ENCODE results near the gene SLC35E4. TPM values are rescaled to one million over a fixed set of nuclear protein-coding genes. Genes with fewer than 3 reads are reported as not detected.
A peak's percentile ranks its signal among the peaks of the same experiment; 100 is the strongest.

Gene SLC35E4
- total RNA-seq, 4 donors from 2014 or later = 1.7 to 9.9 (median 7.3) TPM

GRCh38 chr22:30603801-30604200 is 31.8 kb upstream of the SLC35E4 start:
- no peaks in the 10 kb centered on the region for H3K36me3 ChIP-seq
- DNase-seq = no peak
- TF ChIP-seq POLR2A (IDR thresholded peaks at IDR 0.05) = no peak
- TF ChIP-seq, protein P1, sequence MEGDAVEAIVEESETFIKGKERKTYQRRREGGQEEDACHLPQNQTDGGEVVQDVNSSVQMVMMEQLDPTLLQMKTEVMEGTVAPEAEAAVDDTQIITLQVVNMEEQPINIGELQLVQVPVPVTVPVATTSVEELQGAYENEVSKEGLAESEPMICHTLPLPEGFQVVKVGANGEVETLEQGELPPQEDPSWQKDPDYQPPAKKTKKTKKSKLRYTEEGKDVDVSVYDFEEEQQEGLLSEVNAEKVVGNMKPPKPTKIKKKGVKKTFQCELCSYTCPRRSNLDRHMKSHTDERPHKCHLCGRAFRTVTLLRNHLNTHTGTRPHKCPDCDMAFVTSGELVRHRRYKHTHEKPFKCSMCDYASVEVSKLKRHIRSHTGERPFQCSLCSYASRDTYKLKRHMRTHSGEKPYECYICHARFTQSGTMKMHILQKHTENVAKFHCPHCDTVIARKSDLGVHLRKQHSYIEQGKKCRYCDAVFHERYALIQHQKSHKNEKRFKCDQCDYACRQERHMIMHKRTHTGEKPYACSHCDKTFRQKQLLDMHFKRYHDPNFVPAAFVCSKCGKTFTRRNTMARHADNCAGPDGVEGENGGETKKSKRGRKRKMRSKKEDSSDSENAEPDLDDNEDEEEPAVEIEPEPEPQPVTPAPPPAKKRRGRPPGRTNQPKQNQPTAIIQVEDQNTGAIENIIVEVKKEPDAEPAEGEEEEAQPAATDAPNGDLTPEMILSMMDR (IDR thresholded peaks at IDR 0.05) = no peak
- H3K27ac ChIP-seq = no peak overlapping the region
- no peaks in the 10 kb centered on the region for H3K27me3 ChIP-seq
- no peak overlapping the region for H3K4me3 ChIP-seq
- H3K9me3 ChIP-seq = no peaks in the 10 kb centered on the region
- H3K4me1 ChIP-seq = peaks cover 0 to 24% (median 8%) of the 10 kb centered on the region in 4 donors

DNA sequence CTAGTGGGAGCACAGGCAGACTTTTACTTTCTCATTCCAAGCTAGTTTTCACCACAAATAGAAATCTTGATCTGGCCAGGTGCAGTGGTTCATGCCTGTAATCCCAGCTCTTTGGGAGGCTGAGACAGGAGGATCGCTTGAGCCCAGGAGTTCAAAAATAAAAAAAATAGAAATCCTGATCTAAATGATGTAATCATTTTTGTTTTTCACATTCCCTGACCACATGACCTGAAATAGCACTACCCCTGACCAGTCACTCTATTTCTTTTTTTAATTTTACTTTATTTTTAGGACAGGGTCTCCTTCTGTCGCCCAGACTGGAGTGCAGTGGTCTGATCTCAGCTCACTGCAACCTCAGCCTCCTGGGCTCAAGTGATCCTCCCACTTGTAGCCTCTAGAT is 30.9 kb upstream of the SLC35E4 start:
- peaks cover 0 to 32% (median 10%) of the 10 kb centered on the region in 4 donors for H3K4me1 ChIP-seq
- no peaks in the 10 kb centered on the region for H3K27me3 ChIP-seq
- no peak for DNase-seq

GRCh38 chr22:30605449-30606110 is 30.0 kb upstream of the SLC35E4 start:
- Histone ChIP-seq H3K4me1 (peaks cover 0 to 37% (median 11%) of the 10 kb centered on the region in 4 donors), H3K27ac (peak overlapping the region in 2 of 4 donors; percentile 36 to 77), H3K9me3 (no peaks in the 10 kb centered on the region), H3K27me3 (no peaks in the 10 kb centered on the region), H3K4me3 (peak overlapping the region in 3 of 4 donors; percentile 4 to 69 (median 64)), H3K36me3 (no peaks in the 10 kb centered on the region)
- peak; percentile 46 to 83 (median 68) for DNase-seq
- TF ChIP-seq, protein P1 (IDR thresholded peaks at IDR 0.05) = peak; percentile 22 to 80 (median 68)
- TF ChIP-seq POLR2A (IDR thresholded peaks at IDR 0.05) = no peak

More for the DNA sequence above, 30.9 kb upstream of the SLC35E4 start:
- H3K27ac ChIP-seq = no peak overlapping the region
- H3K36me3 ChIP-seq = no peaks in the 10 kb centered on the region
- H3K9me3 ChIP-seq = no peaks in the 10 kb centered on the region
- no peak for TF ChIP-seq POLR2A (IDR thresholded peaks at IDR 0.05)
- TF ChIP-seq, protein P1 (IDR thresholded peaks at IDR 0.05) = no peak
- no peak overlapping the region for H3K4me3 ChIP-seq

GRCh38 chr22:30606455-30607299 is 28.9 kb upstream of the SLC35E4 start, which contains the start of gene TCN2:
Gene TCN2, plus strand, starts transcription at chr22:30607174. Its CDS starts 158 bp downstream, at chr22:30607332.
- Histone ChIP-seq H3K27ac (peak within 1 kb of the TSS; percentile 73 to 91 (median 76)), H3K36me3 (peaks cover 0 to 8% (median 0%) of the 10 kb centered on the region in 3 donors), H3K27me3 (no peaks in the 10 kb centered on the region), H3K9me3 (no peaks in the 10 kb centered on the region), H3K4me1 (peaks cover 0 to 37% (median 11%) of the 10 kb centered on the region in 4 donors), H3K4me3 (peak within 1 kb of the TSS; percentile 46 to 69 (median 56))
- TF ChIP-seq, protein P1 (IDR thresholded peaks at IDR 0.05) = no peak
- TF ChIP-seq POLR2A (IDR thresholded peaks at IDR 0.05) = peak; percentile 69 to 82
- DNase-seq = peak; percentile 58 to 90 (median 89)

GRCh38 chr22:30607300-30607930 is 28.2 kb upstream of the SLC35E4 start:
- Histone ChIP-seq H3K36me3 (peaks cover 0 to 15% (median 0%) of the 10 kb centered on the region in 3 donors), H3K9me3 (no peaks in the 10 kb centered on the region), H3K4me1 (peaks cover 0 to 37% (median 11%) of the 10 kb centered on the region in 4 donors), H3K27me3 (no peaks in the 10 kb centered on the region), H3K27ac (peak overlapping the region; percentile 73 to 91 (median 76)), H3K4me3 (peak overlapping the region; percentile 46 to 69 (median 56))
- peak in 1 of 2 donors; percentile 1 for TF ChIP-seq POLR2A (IDR thresholded peaks at IDR 0.05)
- TF ChIP-seq, protein P1 (IDR thresholded peaks at IDR 0.05) = no peak
- no peak for DNase-seq
